K562 (cell line): ENCODE results near the gene AQP2. TPM values are rescaled to one million over a fixed set of nuclear protein-coding genes. Genes with fewer than 3 reads are reported as not detected.

Experiments used
- ATAC-seq: fragments of 200-7000 bp; cut with Tn5 transposase; 3 replicates; pipeline ENCODE4 v1.9.1; 2020; ENCODE audit warnings: moderate library complexity
- BruUV-seq: library from RNA; stranded (reverse); fragments of 400-500 nt; replicated peaks from 2 replicates; lab custom pipeline; 2021; lab: Mats Ljungman, UMichigan
- CTCF ChIA-PET: fragments of 300-600 bp; formaldehyde crosslinking; extraction: SDS; loops from one replicate; lab custom pipeline; 2021; ENCODE audit warnings: low intra/inter-chr PET ratio; lab: Yijun Ruan, JAX
- POLR2A ChIA-PET: fragments of 300-600, 350-650 bp; sonication (Branson Sonifier 250); formaldehyde crosslinking; extraction: SDS; loops from one replicate; lab custom pipeline; 2021; ENCODE audit warnings: antibody characterized with exemption, inconsistent platforms; lab: Yijun Ruan, JAX
- DNase-seq, 4 experiments: peaks; one replicate each; pipeline versions ENCODE4 v3.0.0 to v3.0.0-alpha.2; 2011 to 2018; ENCODE audit warnings: low spot score in 3 of 4, mixed read lengths in 3 of 4; ENCODE audit errors: extremely low read depth in 1 of 4
- FAIRE-seq: peaks from 2 replicates; lab custom pipeline; 2011; peaks lifted over from hg19 to GRCh38; lab: Jason Lieb, UNC
- H2AFZ ChIP-seq: 2 replicates; pipeline ENCODE4 v1.6.0; 2011; ENCODE audit warnings: low read depth, low read length, control low read depth, inconsistent platforms
- H3K27ac ChIP-seq: fragments of 200-600 bp; 3 replicates; pipeline ENCODE4 v1.8.0; 2011; ENCODE audit warnings: low read depth, mild to moderate bottlenecking, control low read depth, inconsistent platforms, low read length, moderate library complexity, mixed read lengths; ENCODE audit errors: extremely low read depth
- H3K27me3 ChIP-seq, 2 experiments: fragments of 300-600 bp in 1 of 2; 2 replicates in 1 of 2; 3 replicates in 1 of 2; pipeline versions ENCODE4 v1.6.0 to v1.8.0; 2011; ENCODE audit warnings: inconsistent platforms in 2 of 2, low read length in 2 of 2, mild to moderate bottlenecking in 1 of 2, mixed read lengths in 1 of 2, moderate library complexity in 1 of 2; ENCODE audit not compliant: control insufficient read depth in 2 of 2, insufficient read depth in 2 of 2
- H3K36me3 ChIP-seq: fragments of 300-600 bp; 3 replicates; pipeline ENCODE4 v1.8.0; 2011; ENCODE audit warnings: mild to moderate bottlenecking, low read length, inconsistent platforms; ENCODE audit not compliant: control insufficient read depth, insufficient read depth
- H3K4me1 ChIP-seq, 2 experiments: fragments of 200-600 bp in 1 of 2; replicated peaks in 1 of 2; 2 replicates in 1 of 2; 3 replicates in 1 of 2; pipeline versions ENCODE4 v1.5.1 to v1.8.0; 2011; ENCODE audit warnings: inconsistent platforms in 2 of 2, low read length in 2 of 2, mild to moderate bottlenecking in 1 of 2, mixed read lengths in 1 of 2, moderate library complexity in 1 of 2; ENCODE audit not compliant: control insufficient read depth in 2 of 2, insufficient read depth in 2 of 2
- H3K4me2 ChIP-seq: 2 replicates; pipeline ENCODE4 v1.6.1; 2011; ENCODE audit warnings: low read length, control low read depth, inconsistent platforms, mixed read lengths; ENCODE audit not compliant: insufficient read depth
- H3K4me3 ChIP-seq: fragments of 200-600 bp; sonication (generic), shearing (Covaris generic); 2 replicates; pipeline ENCODE4 v1.5.1; 2016; ENCODE audit warnings: control low read depth, inconsistent platforms
- H3K79me2 ChIP-seq: fragments of 200-600 bp; 3 replicates; pipeline ENCODE4 v1.8.0; 2011; ENCODE audit warnings: low read length, inconsistent platforms; ENCODE audit not compliant: control insufficient read depth, insufficient read depth
- H3K9ac ChIP-seq, 2 experiments: 2 replicates each; pipeline versions ENCODE4 v1.6.0 to v1.6.1; 2011; ENCODE audit warnings: low read depth in 2 of 2, low read length in 2 of 2, control low read depth in 1 of 2, inconsistent platforms in 1 of 2, mild to moderate bottlenecking in 1 of 2, mixed read lengths in 1 of 2; ENCODE audit not compliant: insufficient read depth in 1 of 2
- H3K9me1 ChIP-seq: one replicate; pipeline ENCODE4 v1.6.0; 2011; ENCODE audit warnings: inconsistent platforms, mild to moderate bottlenecking, low read length, moderate library complexity; ENCODE audit not compliant: control insufficient read depth, insufficient read depth
- H3K9me3 ChIP-seq: replicated peaks from 2 replicates; pipeline ENCODE4 v1.5.1; 2011; ENCODE audit warnings: low read depth, low read length, inconsistent platforms; ENCODE audit not compliant: control insufficient read depth, insufficient read depth
- H4K20me1 ChIP-seq: replicated peaks from 2 replicates; pipeline ENCODE4 v1.6.1; 2011; ENCODE audit warnings: low read length, inconsistent platforms, mixed read lengths; ENCODE audit not compliant: control insufficient read depth, insufficient read depth
- LARP7 ChIP-seq: fragments of 450-650 bp; IDR thresholded peaks from 2 replicates; pipeline ENCODE4 v1.6.1; 2016
- SETDB1 ChIP-seq: IDR thresholded peaks from one replicate; pipeline ENCODE4 v1.6.1; 2012; ENCODE audit warnings: low read length, control low read depth, inconsistent platforms
- SMAD1 ChIP-seq: fragments of 150-350 bp; IDR thresholded peaks from 2 replicates; pipeline ENCODE4 v1.6.1; 2014; ENCODE audit warnings: low read length, low read depth; ENCODE audit not compliant: partially characterized antibody
- SMARCA4 ChIP-seq: fragments of 450-650 bp; IDR thresholded peaks from 2 replicates; pipeline ENCODE4 v1.6.1; 2016
- TBP ChIP-seq: optimal IDR thresholded peaks from 2 replicates; pipeline ENCODE3; 2011; ENCODE audit warnings: low read depth, low read length, improper control_type of control experiment
- XRCC3 ChIP-seq: fragments of 450-650 bp; IDR thresholded peaks from 2 replicates; pipeline ENCODE4 v1.6.1; 2017; ENCODE audit warnings: mild to moderate bottlenecking, moderate library complexity
- ZNF263 ChIP-seq: sonication (generic); formaldehyde crosslinking; IDR thresholded peaks from 2 replicates; pipeline ENCODE4 v1.8.0; 2022; ENCODE audit warnings: mild to moderate bottlenecking, missing genetic modification reagents, borderline replicate concordance
- WGBS: fragments of 100-300 bp; shearing (Covaris generic); methylation state at CpG from one replicate; pipeline ENCODE4 v1.1.6; 2016; ENCODE audit warnings: low coverage, mixed read lengths; ENCODE audit not compliant: insufficient coverage; ENCODE audit errors: missing lambda C conversion rate; 5-methylcytosine and 5-hydroxymethylcytosine counted together
- in situ Hi-C: fragments of 300-500 bp; cut with MboI; formaldehyde crosslinking; loops from 4 replicates; pipeline ENCODE4 v1.15.0; 2018; ENCODE audit warnings: inconsistent platforms, mixed read lengths
- intact Hi-C: fragments of 100-400 bp; cut with micrococcal nuclease; formaldehyde crosslinking; loops from 2 replicates; pipeline ENCODE4 v1.14.2; 2022
- polyA plus RNA-seq, 8 experiments: library from polyadenylated mRNA; depleted of rRNA in 4 of 8; stranded (reverse) in 5 of 8; unstranded in 3 of 8; fragments of >200 nt; fragmentation: Nextera tagmentation in 2 of 8; fragmentation: Illumina TruSeq in 1 of 8; extraction: Ambion mirVana in 2 of 8; extraction: Trizol in 1 of 8; gene quantifications; 2 replicates each; pipeline versions ENCODE4 v1.2.1 to v1.2.3, GENCODE V29; 2011 to 2014; ENCODE audit warnings: inconsistent platforms in 1 of 8, missing spikeins in 1 of 8
- total RNA-seq, 7 experiments: library from RNA; depleted of rRNA in 6 of 7; stranded (reverse); fragments of >200 nt in 6 of 7; fragmentation: Illumina TruSeq in 2 of 7; extraction: Trizol in 2 of 7; gene quantifications; 2 replicates each; pipeline versions ENCODE4 v1.2.1 to v1.2.3, GENCODE V29; 2011 to 2021; ENCODE audit warnings: low replicate concordance in 1 of 7
- TF ChIP-seq, protein P1 (sequence below): fragments of 450-650 bp; IDR thresholded peaks from 2 replicates; pipeline ENCODE4 v1.6.1; 2016; ENCODE audit warnings: antibody characterized with exemption
- TF ChIP-seq, protein P2 (sequence below): sonication (generic); formaldehyde crosslinking; IDR thresholded peaks from 2 replicates; pipeline ENCODE4 v1.8.1; 2023; ENCODE audit warnings: mild to moderate bottlenecking, missing genetic modification reagents
- TF ChIP-seq, protein P3 (sequence below): fragments of 250-450 bp; sonication (Bioruptor Pico); IDR thresholded peaks from 2 replicates; pipeline ENCODE4 v1.4.0; 2020

AQP2 gene
- total and polyA plus RNA-seq, 9 of the 15 experiments (the other 6 are each of a cell fraction or from before 2014, with no cell fraction given), result not detected

DNA sequence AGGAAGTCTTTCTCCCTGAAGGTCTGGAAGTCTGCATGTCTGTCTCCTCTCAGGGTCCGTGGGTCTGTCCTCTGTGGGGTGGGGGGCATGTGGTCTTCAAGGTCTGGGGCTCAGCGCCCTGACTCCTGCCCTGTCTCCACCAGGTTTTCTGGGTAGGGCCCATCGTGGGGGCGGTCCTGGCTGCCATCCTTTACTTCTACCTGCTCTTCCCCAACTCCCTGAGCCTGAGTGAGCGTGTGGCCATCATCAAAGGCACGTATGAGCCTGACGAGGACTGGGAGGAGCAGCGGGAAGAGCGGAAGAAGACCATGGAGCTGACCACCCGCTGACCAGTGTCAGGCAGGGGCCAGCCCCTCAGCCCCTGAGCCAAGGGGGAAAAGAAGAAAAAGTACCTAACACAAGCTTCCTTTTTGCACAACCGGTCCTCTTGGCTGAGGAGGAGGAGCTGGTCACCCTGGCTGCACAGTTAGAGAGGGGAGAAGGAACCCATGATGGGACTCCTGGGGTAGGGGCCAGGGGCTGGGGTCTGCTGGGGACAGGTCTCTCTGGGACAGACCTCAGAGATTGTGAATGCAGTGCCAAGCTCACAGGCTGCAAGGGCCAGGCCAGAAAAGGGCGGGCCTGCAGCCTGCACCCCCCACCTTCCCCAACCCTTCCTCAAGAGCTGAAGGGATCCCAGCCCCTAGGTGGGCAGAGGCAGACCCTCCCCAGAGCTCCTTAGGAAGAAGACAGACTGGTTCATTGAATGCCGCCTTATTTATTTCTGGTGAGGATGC lies 14.5 kb downstream of the AQP2 start:
- H3K4me1 ChIP-seq, result peaks cover 12 to 33% of the 10 kb centered on the region in 2 experiments; a peak in 4 of 5 replicates
- H3K27me3 ChIP-seq, result peaks cover 12 to 51% of the 10 kb centered on the region in 2 experiments; a peak in 4 of 5 replicates
- H3K9me3 ChIP-seq, result no peaks in the 10 kb centered on the region
- no peak overlapping the region for H3K27ac ChIP-seq
- 0 out of 2 replicates have a peak, but pooled peaks cover 7% of the 10 kb centered on the region for H4K20me1 ChIP-seq
- H2AFZ ChIP-seq, result no peak overlapping the region
- no peaks in the 10 kb centered on the region for H3K79me2 ChIP-seq
- H3K4me3 ChIP-seq, result no peak overlapping the region
- POLR2A ChIA-PET, result interaction anchor here (1.0 to 1.2 kb wide), 2 partner anchors 9 to 94 kb away, joined by 3 read pairs; no protein-coding TSS in a partner anchor
- no TSS peak for BruUV-seq
- in situ Hi-C loops, result loop anchor here (5.0 kb wide), 2 partner anchors 98 to 202 kb away; partner anchors contain the start of gene CERS5
- intact Hi-C loops, result no loop called here
- no peak for DNase-seq
- CTCF ChIA-PET, result interaction anchor here (3.9 to 5.4 kb wide), 2 partner anchors 91 to 105 kb away, joined by 33 to 43 read pairs; no protein-coding TSS in a partner anchor
- ATAC-seq, result no peak
- no peaks in the 10 kb centered on the region for H3K9me1 ChIP-seq
- TF ChIP-seq ZNF263 (CRISPR knock-in tag), result no peak
- TF ChIP-seq, protein P1, sequence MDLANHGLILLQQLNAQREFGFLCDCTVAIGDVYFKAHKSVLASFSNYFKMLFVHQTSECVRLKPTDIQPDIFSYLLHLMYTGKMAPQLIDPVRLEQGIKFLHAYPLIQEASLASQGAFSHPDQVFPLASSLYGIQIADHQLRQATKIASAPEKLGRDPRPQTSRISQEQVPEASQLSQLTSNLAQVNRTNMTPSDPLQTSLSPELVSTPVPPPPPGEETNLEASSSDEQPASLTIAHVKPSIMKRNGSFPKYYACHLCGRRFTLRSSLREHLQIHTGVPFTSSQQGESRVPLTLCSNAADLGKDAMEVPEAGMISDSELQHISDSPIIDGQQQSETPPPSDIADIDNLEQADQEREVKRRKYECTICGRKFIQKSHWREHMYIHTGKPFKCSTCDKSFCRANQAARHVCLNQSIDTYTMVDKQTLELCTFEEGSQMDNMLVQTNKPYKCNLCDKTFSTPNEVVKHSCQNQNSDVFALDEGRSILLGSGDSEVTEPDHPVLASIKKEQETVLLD, result no peak
- TF ChIP-seq, protein P2, sequence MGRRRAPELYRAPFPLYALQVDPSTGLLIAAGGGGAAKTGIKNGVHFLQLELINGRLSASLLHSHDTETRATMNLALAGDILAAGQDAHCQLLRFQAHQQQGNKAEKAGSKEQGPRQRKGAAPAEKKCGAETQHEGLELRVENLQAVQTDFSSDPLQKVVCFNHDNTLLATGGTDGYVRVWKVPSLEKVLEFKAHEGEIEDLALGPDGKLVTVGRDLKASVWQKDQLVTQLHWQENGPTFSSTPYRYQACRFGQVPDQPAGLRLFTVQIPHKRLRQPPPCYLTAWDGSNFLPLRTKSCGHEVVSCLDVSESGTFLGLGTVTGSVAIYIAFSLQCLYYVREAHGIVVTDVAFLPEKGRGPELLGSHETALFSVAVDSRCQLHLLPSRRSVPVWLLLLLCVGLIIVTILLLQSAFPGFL (CRISPR knock-in tag), result no peak
- TF ChIP-seq LARP7, result no peak
- no peak for TF ChIP-seq XRCC3
- no peak for TF ChIP-seq SETDB1
- no peak for TF ChIP-seq SMAD1
- TF ChIP-seq SMARCA4, result no peak
- TF ChIP-seq, protein P3, sequence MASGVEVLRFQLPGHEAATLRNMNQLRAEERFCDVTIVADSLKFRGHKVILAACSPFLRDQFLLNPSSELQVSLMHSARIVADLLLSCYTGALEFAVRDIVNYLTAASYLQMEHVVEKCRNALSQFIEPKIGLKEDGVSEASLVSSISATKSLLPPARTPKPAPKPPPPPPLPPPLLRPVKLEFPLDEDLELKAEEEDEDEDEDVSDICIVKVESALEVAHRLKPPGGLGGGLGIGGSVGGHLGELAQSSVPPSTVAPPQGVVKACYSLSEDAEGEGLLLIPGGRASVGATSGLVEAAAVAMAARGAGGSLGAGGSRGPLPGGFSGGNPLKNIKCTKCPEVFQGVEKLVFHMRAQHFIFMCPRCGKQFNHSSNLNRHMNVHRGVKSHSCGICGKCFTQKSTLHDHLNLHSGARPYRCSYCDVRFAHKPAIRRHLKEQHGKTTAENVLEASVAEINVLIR (CRISPR knock-in tag), result no peak
- no peak for TF ChIP-seq TBP
- FAIRE-seq, result no peak
- no peaks in the 10 kb centered on the region for H3K36me3 ChIP-seq
- 5% methylated on average over 11 of the region's 13 CpGs for WGBS
- peak overlapping the region in 1 of 2 experiments; percentile 53; a peak in 1 of 4 replicates for H3K9ac ChIP-seq
- no peak overlapping the region for H3K4me2 ChIP-seq
